Hematopoietic multipotent progenitor cell (in vitro differentiated cells): ENCODE data around the gene ATL3. TPM values are rescaled to one million over a fixed set of nuclear protein-coding genes. Genes with fewer than 3 reads are reported as not detected.
A peak's percentile ranks its signal among the peaks of the same experiment; 100 is the strongest.
"Not testable (repeated sequence)": the region's sequence is repeated elsewhere in the genome, so short reads cannot be mapped to it uniquely, and the experiment has no call there.

Source experiments
- DNase-seq, 3 donors: peaks; one replicate each; pipeline ENCODE4 v3.0.0-alpha.2; 2011 to 2015; ENCODE audit warnings: low read depth in 2 of 3, low spot score in 2 of 3
- small RNA-seq: library from RNA; depleted of rRNA; stranded (forward); fragments of <200 nt; gene quantifications from one replicate; pipeline ENCODE3, GENCODE V24; 2012
- total RNA-seq: library from RNA; depleted of rRNA; stranded (reverse); fragments of >200 nt; gene quantifications from one replicate; pipeline ENCODE4 v1.2.3, GENCODE V29; 2012

The ATL3 gene
- total RNA-seq, 1 donor = 35.3 TPM

GRCh38 chr11:63598556-63598955 is 72.6 kb downstream of the ATL3 start:
- DNase-seq = no peak

GRCh38 chr11:63595296-63595695 is 75.9 kb downstream of the ATL3 start:
- no peak for DNase-seq

GRCh38 chr11:63592975-63593395 is 78.2 kb downstream of the ATL3 start:
- peak in 1 of 3 donors; percentile 47 for DNase-seq

- no peak for DNase-seq
Observed at GRCh38 chr11:63590024-63590788, 81.0 kb downstream of the ATL3 start.

- DNase-seq = no peak
Observed at GRCh38 chr11:63589000-63589399, 82.2 kb downstream of the ATL3 start.

GRCh38 chr11:63586451-63587166 is 84.6 kb downstream of the ATL3 start:
- DNase-seq = no peak

GRCh38 chr11:63583357-63583677 is 87.9 kb downstream of the ATL3 start:
- DNase-seq = no peak

GRCh38 chr11:63581224-63581623 is 90.0 kb downstream of the ATL3 start:
- DNase-seq = not testable (repeated sequence)

GRCh38 chr11:63578882-63579281 is 92.3 kb downstream of the ATL3 start:
- not testable (repeated sequence) for DNase-seq

GRCh38 chr11:63574856-63575602 is 96.1 kb downstream of the ATL3 start:
- no peak for DNase-seq

Small RNA genes lying within 50 kb of the gene (small RNA-seq; reads per million reads assigned to genes)
- gene AP000753.3 = not detected

Other genes with a start within 250 kb of the ATL3 start
- under 0.01 TPM for gene PLAAT5, start 180.2 kb downstream of the ATL3 start, total RNA-seq
- 1.9 TPM for gene LGALS12, start 165.3 kb downstream of the ATL3 start, total RNA-seq
- 52.0 TPM for gene PLAAT4, start 134.6 kb downstream of the ATL3 start, total RNA-seq
- not detected for gene PLAAT2, start 108.0 kb downstream of the ATL3 start, total RNA-seq
- gene PLAAT3, start 56.9 kb downstream of the ATL3 start, total RNA-seq = not detected
- gene RTN3, start 10.1 kb upstream of the ATL3 start, total RNA-seq = 43.9 TPM
- 24.0 TPM for gene ZFTA, start 97.4 kb upstream of the ATL3 start, total RNA-seq
- 21.3 TPM for gene SPINDOC, start 142.1 kb upstream of the ATL3 start, total RNA-seq
- 19.4 TPM for gene MARK2, start 167.7 kb upstream of the ATL3 start, total RNA-seq
- gene RCOR2, start 245.8 kb upstream of the ATL3 start, total RNA-seq = 0.54 TPM